Measurements from ENCODE around the gene ERC1.
"Not testable (repeated sequence)": the region's sequence is repeated elsewhere in the genome, so short reads cannot be mapped to it uniquely, and the experiment has no call there.

DNA sequence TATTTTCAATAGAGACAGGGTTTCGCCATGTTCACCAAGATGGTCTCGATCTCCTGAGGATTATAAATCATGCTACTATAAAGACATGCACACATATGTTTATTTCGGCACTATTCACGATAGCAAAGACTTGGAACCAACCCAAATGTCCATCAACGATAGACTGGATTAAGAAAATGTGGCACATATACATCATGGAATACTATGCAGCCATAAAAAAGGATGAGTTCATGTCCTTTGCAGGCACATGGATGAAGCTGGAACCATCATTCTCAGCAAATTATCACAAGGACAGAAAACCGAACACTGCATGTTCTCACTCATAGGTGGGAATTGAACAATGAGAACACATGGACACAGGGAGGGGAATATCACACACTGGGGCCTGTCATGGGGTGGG is 350.2 kb downstream of the ERC1 start:
- TF ChIP-seq, protein P1, sequence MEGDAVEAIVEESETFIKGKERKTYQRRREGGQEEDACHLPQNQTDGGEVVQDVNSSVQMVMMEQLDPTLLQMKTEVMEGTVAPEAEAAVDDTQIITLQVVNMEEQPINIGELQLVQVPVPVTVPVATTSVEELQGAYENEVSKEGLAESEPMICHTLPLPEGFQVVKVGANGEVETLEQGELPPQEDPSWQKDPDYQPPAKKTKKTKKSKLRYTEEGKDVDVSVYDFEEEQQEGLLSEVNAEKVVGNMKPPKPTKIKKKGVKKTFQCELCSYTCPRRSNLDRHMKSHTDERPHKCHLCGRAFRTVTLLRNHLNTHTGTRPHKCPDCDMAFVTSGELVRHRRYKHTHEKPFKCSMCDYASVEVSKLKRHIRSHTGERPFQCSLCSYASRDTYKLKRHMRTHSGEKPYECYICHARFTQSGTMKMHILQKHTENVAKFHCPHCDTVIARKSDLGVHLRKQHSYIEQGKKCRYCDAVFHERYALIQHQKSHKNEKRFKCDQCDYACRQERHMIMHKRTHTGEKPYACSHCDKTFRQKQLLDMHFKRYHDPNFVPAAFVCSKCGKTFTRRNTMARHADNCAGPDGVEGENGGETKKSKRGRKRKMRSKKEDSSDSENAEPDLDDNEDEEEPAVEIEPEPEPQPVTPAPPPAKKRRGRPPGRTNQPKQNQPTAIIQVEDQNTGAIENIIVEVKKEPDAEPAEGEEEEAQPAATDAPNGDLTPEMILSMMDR (IDR thresholded peaks at IDR 0.05), result not testable (repeated sequence)
- not testable (repeated sequence) for TF ChIP-seq POLR2A (IDR thresholded peaks at IDR 0.05)

Measured in vagina (tissue), 2 donors.